Gastroesophageal sphincter (tissue), 4 donors: ENCODE measurements around the gene B4GALNT1. TPM values are rescaled to one million over a fixed set of nuclear protein-coding genes. Genes with fewer than 3 reads are reported as not detected.

Source experiments
- ATAC-seq: fragments of 150-250 bp; one replicate; pipeline ENCODE4 v1.9.1; 2016; ENCODE audit warnings: mild to moderate bottlenecking, moderate library complexity
- H3K27ac ChIP-seq, 4 donors: fragments of 200-600 bp; sonication (generic) in 3 of 4; 1 replicate in 3 of 4; 2 replicates in 1 of 4; pipeline ENCODE4 v1.5.1; 2016 to 2019
- H3K27me3 ChIP-seq: fragments of 200-600 bp; sonication (generic); one replicate; pipeline ENCODE4 v1.5.1; 2019
- H3K36me3 ChIP-seq, 2 donors: fragments of 200-600 bp; sonication (generic); one replicate each; pipeline ENCODE4 v1.5.1; 2019; ENCODE audit warnings: control low read depth in 1 of 2
- H3K4me1 ChIP-seq, 3 donors: fragments of 200-600 bp; sonication (generic); 1 replicate in 2 of 3; 2 replicates in 1 of 3; pipeline ENCODE4 v1.5.1; 2016 to 2019; ENCODE audit warnings: control low read depth in 2 of 3
- H3K4me3 ChIP-seq, 2 donors: fragments of 200-600 bp; sonication (generic); one replicate each; pipeline ENCODE4 v1.5.1; 2019; ENCODE audit warnings: mild to moderate bottlenecking in 1 of 2, moderate library complexity in 1 of 2
- H3K9me3 ChIP-seq, 3 donors: fragments of 200-600 bp; sonication (generic); one replicate each; pipeline ENCODE4 v1.5.1; 2017 to 2019; ENCODE audit warnings: control low read depth in 2 of 3
- CTCF ChIP-seq, 4 experiments: fragments of 200-600 bp in 2 of 4; fragments of 450-650 bp in 2 of 4; sonication (generic) in 1 of 4; IDR thresholded peaks; one replicate each; pipeline ENCODE4 v1.5.1; 2017 to 2019; ENCODE audit warnings: antibody characterized with exemption in 4 of 4, mild to moderate bottlenecking in 2 of 4, moderate library complexity in 2 of 4
- EP300 ChIP-seq: sonication (generic); formaldehyde crosslinking; IDR thresholded peaks from one replicate; pipeline ENCODE4 v1.6.1; 2017; ENCODE audit warnings: antibody characterized with exemption, mild to moderate bottlenecking
- POLR2A ChIP-seq, 2 donors: fragments of 450-650 bp; IDR thresholded peaks; one replicate each; pipeline ENCODE4 v1.6.1; 2017; ENCODE audit warnings: antibody characterized with exemption in 2 of 2, mild to moderate bottlenecking in 2 of 2, moderate library complexity in 1 of 2
- POLR2AphosphoS5 ChIP-seq: sonication (generic); formaldehyde crosslinking; IDR thresholded peaks from one replicate; pipeline ENCODE4 v1.6.1; 2017; ENCODE audit warnings: antibody characterized with exemption
- WGBS, 2 donors: methylation state at CpG; one replicate each; pipeline ENCODE4 v1.1.5; 2018; ENCODE audit warnings: low coverage in 1 of 2; 5-methylcytosine and 5-hydroxymethylcytosine counted together
- total RNA-seq, 4 donors: library from RNA; depleted of rRNA; stranded (reverse); fragments of >200 nt; gene quantifications; one replicate each; pipeline ENCODE4 v1.1.0, GENCODE V29; 2016

Gene B4GALNT1
- total RNA-seq, 4 donors from 2014 or later, result 2.3 to 10.1 (median 5.0) TPM

GRCh38 chr12:57623385-57623784, 9.6 kb downstream of the B4GALNT1 start:
- H3K36me3 ChIP-seq, result peaks cover 0 to 29% of the 10 kb centered on the region in 2 donors
- H3K4me1 ChIP-seq, result peaks cover 0 to 44% (median 12%) of the 10 kb centered on the region in 3 donors
- ATAC-seq, result no peak
- H3K9me3 ChIP-seq, result no peaks in the 10 kb centered on the region
- no peak overlapping the region for H3K27ac ChIP-seq
- H3K4me3 ChIP-seq, result no peak overlapping the region
- TF ChIP-seq POLR2AphosphoS5 (no peak), CTCF (IDR thresholded peaks at IDR 0.05) (no peak), EP300 (no peak), POLR2A (IDR thresholded peaks at IDR 0.05) (no peak)
- WGBS, 2 donors, result 72 to 100% methylated on average over 2 of the region's 2 CpGs
- peaks cover 55% of the 10 kb centered on the region for H3K27me3 ChIP-seq

GRCh38 chr12:57622293-57623245, 10.4 kb downstream of the B4GALNT1 start:
- Histone ChIP-seq H3K36me3 (peaks cover 0 to 35% of the 10 kb centered on the region in 2 donors), H3K27me3 (peaks cover 47% of the 10 kb centered on the region), H3K4me1 (peaks cover 0 to 38% (median 12%) of the 10 kb centered on the region in 3 donors), H3K27ac (no peak overlapping the region), H3K9me3 (no peaks in the 10 kb centered on the region), H3K4me3 (no peak overlapping the region)
- no peak for ATAC-seq
- WGBS, 2 donors, result 85 to 87% methylated on average over 3 to 9 of the region's 9 CpGs
- no peak for TF ChIP-seq CTCF (IDR thresholded peaks at IDR 0.05)

- H3K27ac ChIP-seq, result peak overlapping the region in 1 of 4 donors; percentile 2
- peaks cover 42% of the 10 kb centered on the region for H3K27me3 ChIP-seq
- WGBS, 2 donors, result 5 to 7% methylated on average over 11 to 19 of the region's 49 CpGs
- H3K36me3 ChIP-seq, result peaks cover 0 to 43% of the 10 kb centered on the region in 2 donors
- ATAC-seq, result peak; percentile 73
- no peaks in the 10 kb centered on the region for H3K9me3 ChIP-seq
- H3K4me3 ChIP-seq, result peak overlapping the region; percentile 2 to 46
- TF ChIP-seq CTCF (IDR thresholded peaks at IDR 0.05) (peak in 3 of 4 experiments; percentile 93 to 97 (median 93)), POLR2A (IDR thresholded peaks at IDR 0.05) (no peak)
- H3K4me1 ChIP-seq, result peaks cover 0 to 33% (median 12%) of the 10 kb centered on the region in 3 donors
Observed at GRCh38 chr12:57621497-57622292, 11.3 kb downstream of the B4GALNT1 start.

- no peak for ATAC-seq
- Histone ChIP-seq H3K27ac (peak overlapping the region in 1 of 4 donors; percentile 2), H3K9me3 (no peaks in the 10 kb centered on the region), H3K4me3 (peak overlapping the region in 1 of 2 donors; percentile 46), H3K4me1 (peaks cover 0 to 34% (median 12%) of the 10 kb centered on the region in 3 donors), H3K27me3 (peaks cover 35% of the 10 kb centered on the region), H3K36me3 (peaks cover 0 to 43% of the 10 kb centered on the region in 2 donors)
- WGBS, 2 donors, result 30 to 32% methylated on average over 4 to 12 of the region's 42 CpGs
- no peak for TF ChIP-seq POLR2AphosphoS5
- no peak for TF ChIP-seq POLR2A (IDR thresholded peaks at IDR 0.05)
- TF ChIP-seq EP300, result no peak
- TF ChIP-seq CTCF (IDR thresholded peaks at IDR 0.05), result no peak
Observed at GRCh38 chr12:57620936-57621496, 12.0 kb downstream of the B4GALNT1 start.
